Urinary bladder (tissue), 4 donors: Measurements from ENCODE around the gene TBXAS1. TPM values are rescaled to one million over a fixed set of nuclear protein-coding genes. Genes with fewer than 3 reads are reported as not detected.
"Not testable (repeated sequence)": the region's sequence is repeated elsewhere in the genome, so short reads cannot be mapped to it uniquely, and the experiment has no call there.

Experiments used
- DNase-seq: peaks from one replicate; pipeline ENCODE4 v3.0.0-alpha.2; 2015; ENCODE audit errors: extremely low spot score
- H3K27ac ChIP-seq: one replicate; pipeline ENCODE4 v1.5.1; 2013; ENCODE audit warnings: low read depth, mild to moderate bottlenecking, moderate library complexity
- H3K36me3 ChIP-seq: one replicate; pipeline ENCODE4 v1.6.1; 2013; ENCODE audit warnings: mild to moderate bottlenecking, moderate library complexity; ENCODE audit not compliant: insufficient read depth
- H3K4me1 ChIP-seq: one replicate; pipeline ENCODE4 v1.6.1; 2013; ENCODE audit warnings: mild to moderate bottlenecking, moderate library complexity; ENCODE audit not compliant: insufficient read depth
- H3K4me3 ChIP-seq: one replicate; pipeline ENCODE4 v1.5.1; 2013; ENCODE audit warnings: low read depth, low read length
- WGBS: extraction: QIAGEN DNeasy Blood & Tissue Kit; methylation state at CpG from one replicate; pipeline ENCODE4 v1.1.7; 2013; 5-methylcytosine and 5-hydroxymethylcytosine counted together
- polyA plus RNA-seq: library from polyadenylated mRNA; stranded (reverse); fragments of 200-250 nt; gene quantifications from one replicate; pipeline ENCODE4 v1.2.3, GENCODE V29; 2013
- total RNA-seq: library from RNA; depleted of rRNA; stranded (reverse); fragments of >200 nt; gene quantifications from one replicate; pipeline ENCODE4 v1.2.3, GENCODE V29; 2014
- donor health status: healthy with polysubstance abuse.
- donor health status: healthy.

The TBXAS1 gene
- total and polyA plus RNA-seq, 2 donors, result 8.6 to 12.2 TPM

- WGBS, result 44% methylated on average over 6 of the region's 6 CpGs
These were observed 67.8 kb downstream of the TBXAS1 start for GRCh38 chr7:139896831-139897230.

GRCh38 chr7:139897422-139898090 is 68.5 kb downstream of the TBXAS1 start:
- H3K4me3 ChIP-seq, result no peak overlapping the region
- WGBS, result 90% methylated on average over 5 of the region's 5 CpGs
- no peak overlapping the region for H3K27ac ChIP-seq
- no peak for DNase-seq
- H3K4me1 ChIP-seq, result no peaks in the 10 kb centered on the region
- no peaks in the 10 kb centered on the region for H3K36me3 ChIP-seq

More at GRCh38 chr7:139896831-139897230, 67.8 kb downstream of the TBXAS1 start:
- no peaks in the 10 kb centered on the region for H3K36me3 ChIP-seq
- no peaks in the 10 kb centered on the region for H3K4me1 ChIP-seq
- H3K27ac ChIP-seq, result no peak overlapping the region
- DNase-seq, result no peak
- no peak overlapping the region for H3K4me3 ChIP-seq

- no peak overlapping the region for H3K4me3 ChIP-seq
- H3K36me3 ChIP-seq, result no peaks in the 10 kb centered on the region
- 89% methylated on average over 12 of the region's 12 CpGs for WGBS
- no peaks in the 10 kb centered on the region for H3K4me1 ChIP-seq
- no peak for DNase-seq
- H3K27ac ChIP-seq, result no peak overlapping the region
These were observed 69.4 kb downstream of the TBXAS1 start for GRCh38 chr7:139898483-139898882.

GRCh38 chr7:139899328-139899955 is 70.4 kb downstream of the TBXAS1 start:
- 94% methylated on average over 5 of the region's 5 CpGs for WGBS
- Histone ChIP-seq H3K4me1 (no peaks in the 10 kb centered on the region), H3K36me3 (no peaks in the 10 kb centered on the region), H3K27ac (no peak overlapping the region), H3K4me3 (no peak overlapping the region)
- DNase-seq, result no peak

- WGBS, result 96% methylated on average over 2 of the region's 2 CpGs
- no peak for DNase-seq
- H3K27ac ChIP-seq, result no peak overlapping the region
These were observed 71.3 kb downstream of the TBXAS1 start for GRCh38 chr7:139900326-139900725.

GRCh38 chr7:139901056-139901795 is 72.2 kb downstream of the TBXAS1 start:
- DNase-seq, result no peak
- no peak overlapping the region for H3K27ac ChIP-seq
- 87% methylated on average over 6 of the region's 6 CpGs for WGBS
- H3K36me3 ChIP-seq, result no peaks in the 10 kb centered on the region
- no peaks in the 10 kb centered on the region for H3K4me1 ChIP-seq
- H3K4me3 ChIP-seq, result no peak overlapping the region

More at GRCh38 chr7:139900326-139900725, 71.3 kb downstream of the TBXAS1 start:
- no peaks in the 10 kb centered on the region for H3K36me3 ChIP-seq
- H3K4me1 ChIP-seq, result no peaks in the 10 kb centered on the region
- no peak overlapping the region for H3K4me3 ChIP-seq

- DNase-seq, result no peak
- 90% methylated on average over 3 of the region's 3 CpGs for WGBS
These were observed 72.8 kb downstream of the TBXAS1 start for GRCh38 chr7:139901901-139902300.

GRCh38 chr7:139902436-139903102 is 73.5 kb downstream of the TBXAS1 start:
- no peak for DNase-seq
- WGBS, result 90% methylated on average over 4 of the region's 4 CpGs
- Histone ChIP-seq H3K4me1 (no peaks in the 10 kb centered on the region), H3K4me3 (no peak overlapping the region), H3K27ac (no peak overlapping the region), H3K36me3 (no peaks in the 10 kb centered on the region)

More at GRCh38 chr7:139901901-139902300, 72.8 kb downstream of the TBXAS1 start:
- Histone ChIP-seq H3K27ac (no peak overlapping the region), H3K4me1 (no peaks in the 10 kb centered on the region), H3K36me3 (no peaks in the 10 kb centered on the region), H3K4me3 (no peak overlapping the region)

GRCh38 chr7:139903103-139903477 is 74.0 kb downstream of the TBXAS1 start:
- not testable (repeated sequence) for H3K27ac ChIP-seq, H3K4me1 ChIP-seq, H3K4me3 ChIP-seq, H3K36me3 ChIP-seq, DNase-seq
- 85% methylated on average over 2 of the region's 2 CpGs for WGBS

- Histone ChIP-seq H3K4me3 (no peak overlapping the region), H3K36me3 (no peaks in the 10 kb centered on the region), H3K27ac (no peak overlapping the region), H3K4me1 (no peaks in the 10 kb centered on the region)
- no peak for DNase-seq
These were observed 77.8 kb downstream of the TBXAS1 start for GRCh38 chr7:139906879-139907278.

GRCh38 chr7:139908792-139909191 is 79.7 kb downstream of the TBXAS1 start:
- Histone ChIP-seq H3K27ac (no peak overlapping the region), H3K36me3 (no peaks in the 10 kb centered on the region), H3K4me3 (no peak overlapping the region), H3K4me1 (no peaks in the 10 kb centered on the region)
- no peak for DNase-seq

GRCh38 chr7:139909379-139910050 is 80.5 kb downstream of the TBXAS1 start:
- Histone ChIP-seq H3K36me3 (no peaks in the 10 kb centered on the region), H3K27ac (peak overlapping the region; percentile 10), H3K4me3 (no peak overlapping the region), H3K4me1 (no peaks in the 10 kb centered on the region)
- WGBS, result 48% methylated on average over 6 of the region's 6 CpGs
- DNase-seq, result no peak
